WTC11 (cell line): Measurements from ENCODE around the gene VPS41. TPM values are rescaled to one million over a fixed set of nuclear protein-coding genes. Genes with fewer than 3 reads are reported as not detected.

ENCODE experiments used
- ATAC-seq: fragments of 200-7000 bp; cut with Tn5 transposase; 2 replicates; pipeline ENCODE4 v1.10.0; 2021; ENCODE audit warnings: mild to moderate bottlenecking, moderate library complexity
- Bru-seq: library from RNA; stranded (reverse); fragments of 400-500 nt; gene quantifications from one replicate; lab custom pipeline; 2021; lab: Mats Ljungman, UMichigan
- CTCF ChIA-PET: fragments of 300-600 bp; sonication (Branson Sonifier 250); formaldehyde crosslinking; loops from one replicate; lab custom pipeline; 2021; ENCODE audit warnings: antibody characterized with exemption; lab: Charles Lee
- POLR2A ChIA-PET: fragments of 350-600 bp; sonication (Branson Sonifier 250); formaldehyde crosslinking; loops from one replicate; lab custom pipeline; 2021; ENCODE audit warnings: antibody characterized with exemption; lab: Charles Lee
- DNase-seq: peaks from one replicate; pipeline ENCODE4 v3.0.0; 2021; ENCODE audit warnings: low spot score
- H3K27ac Mint-ChIP-seq: 2 replicates; pipeline ENCODE4 v1.8.0; 2021; ENCODE audit warnings: mixed read lengths
- H3K27me3 Mint-ChIP-seq: 2 replicates; pipeline ENCODE4 v1.8.0; 2021; ENCODE audit warnings: low read depth, mild to moderate bottlenecking, moderate library complexity, mixed read lengths
- H3K36me3 Mint-ChIP-seq: 2 replicates; pipeline ENCODE4 v1.8.0; 2021; ENCODE audit warnings: mixed read lengths
- H3K4me1 Mint-ChIP-seq: 2 replicates; pipeline ENCODE4 v1.8.0; 2022; ENCODE audit warnings: mixed read lengths
- H3K4me3 Mint-ChIP-seq: 2 replicates; pipeline ENCODE4 v1.8.0; 2021; ENCODE audit warnings: mild to moderate bottlenecking, moderate library complexity, mixed read lengths
- H3K9me3 Mint-ChIP-seq: 2 replicates; pipeline ENCODE4 v1.8.0; 2021; ENCODE audit warnings: mixed read lengths
- CDX4 ChIP-seq: fragments of 250-450 bp; sonication (Bioruptor Pico); IDR thresholded peaks from 2 replicates; pipeline ENCODE4 v1.9.0; 2021; ENCODE audit warnings: moderate library complexity, mild to moderate bottlenecking, inconsistent platforms, borderline replicate concordance
- ERG ChIP-seq: fragments of 250-450 bp; sonication (Bioruptor Pico); IDR thresholded peaks from 2 replicates; pipeline ENCODE4 v1.8.0; 2021; ENCODE audit warnings: mild to moderate bottlenecking
- FOXK1 ChIP-seq: sonication (generic); formaldehyde crosslinking; IDR thresholded peaks from 2 replicates; pipeline ENCODE4 v1.8.0; 2022; ENCODE audit warnings: mild to moderate bottlenecking, moderate library complexity, missing genetic modification reagents
- FOXP1 ChIP-seq: sonication (generic); formaldehyde crosslinking; IDR thresholded peaks from 2 replicates; pipeline ENCODE4 v1.8.0; 2022; ENCODE audit warnings: missing genetic modification reagents, mild to moderate bottlenecking, moderate library complexity, borderline replicate concordance
- FOXP4 ChIP-seq: sonication (generic); formaldehyde crosslinking; IDR thresholded peaks from 2 replicates; pipeline ENCODE4 v1.8.0; 2022; ENCODE audit warnings: mild to moderate bottlenecking, missing genetic modification reagents
- IRF2 ChIP-seq: sonication (generic); formaldehyde crosslinking; IDR thresholded peaks from 2 replicates; pipeline ENCODE4 v1.8.0; 2022; ENCODE audit warnings: low read depth, missing genetic modification reagents, borderline replicate concordance
- MAX ChIP-seq: sonication (generic); formaldehyde crosslinking; IDR thresholded peaks from 2 replicates; pipeline ENCODE4 v1.8.0; 2022; ENCODE audit warnings: mild to moderate bottlenecking, missing genetic modification reagents
- MXD4 ChIP-seq: fragments of 250-450 bp; sonication (Bioruptor Pico); IDR thresholded peaks from 2 replicates; pipeline ENCODE4 v1.8.0; 2021; ENCODE audit warnings: mild to moderate bottlenecking, moderate library complexity, borderline replicate concordance
- PRRX2 ChIP-seq: fragments of 250-450 bp; sonication (Bioruptor Pico); IDR thresholded peaks from 2 replicates; pipeline ENCODE4 v1.8.0; 2021; ENCODE audit warnings: mild to moderate bottlenecking
- SP1 ChIP-seq: sonication (generic); formaldehyde crosslinking; conservative IDR thresholded peaks from 2 replicates; pipeline ENCODE4 v1.8.1; 2022; ENCODE audit warnings: missing genetic modification reagents
- STAT6 ChIP-seq: sonication (generic); formaldehyde crosslinking; conservative IDR thresholded peaks from 2 replicates; pipeline ENCODE4 v1.8.1; 2023; ENCODE audit warnings: mild to moderate bottlenecking, low read depth, missing genetic modification reagents, moderate library complexity
- USF1 ChIP-seq: sonication (generic); formaldehyde crosslinking; IDR thresholded peaks from 2 replicates; pipeline ENCODE4 v1.8.0; 2022; ENCODE audit warnings: mild to moderate bottlenecking, missing genetic modification reagents
- USF2 ChIP-seq: sonication (generic); formaldehyde crosslinking; IDR thresholded peaks from 2 replicates; pipeline ENCODE4 v1.8.1; 2023; ENCODE audit warnings: mild to moderate bottlenecking, missing genetic modification reagents, moderate library complexity
- ZBTB43 ChIP-seq: sonication (generic); formaldehyde crosslinking; IDR thresholded peaks from 2 replicates; pipeline ENCODE4 v1.8.1; 2023; ENCODE audit warnings: mild to moderate bottlenecking, missing genetic modification reagents
- ZNF219 ChIP-seq: sonication (generic); formaldehyde crosslinking; IDR thresholded peaks from 2 replicates; pipeline ENCODE4 v1.8.0; 2023; ENCODE audit warnings: missing genetic modification reagents, mild to moderate bottlenecking, borderline replicate concordance
- ZNF263 ChIP-seq: sonication (generic); formaldehyde crosslinking; IDR thresholded peaks from 2 replicates; pipeline ENCODE4 v1.8.1; 2022; ENCODE audit warnings: low read depth, mild to moderate bottlenecking, moderate library complexity, missing genetic modification reagents
- ZNF423 ChIP-seq: fragments of 250-450 bp; sonication (Bioruptor Pico); IDR thresholded peaks from 2 replicates; pipeline ENCODE4 v2.1.2; 2022; ENCODE audit warnings: mild to moderate bottlenecking, moderate library complexity
- ZNF512 ChIP-seq: sonication (generic); formaldehyde crosslinking; IDR thresholded peaks from 2 replicates; pipeline ENCODE4 v1.8.1; 2022; ENCODE audit warnings: missing genetic modification reagents, borderline replicate concordance
- long read RNA-seq, 3 experiments: library from RNA in 1 of 3; library from capped mRNA in 1 of 3; library from polyadenylated mRNA in 1 of 3; unstranded in 2 of 3; stranded (forward) in 1 of 3; transcript quantifications; one replicate each; pipeline ENCODE4 v2.0.0, GENCODE V29; 2021
- total RNA-seq: library from RNA; stranded (reverse); gene quantifications from 3 replicates; pipeline ENCODE4 v1.2.3, GENCODE V29; 2021

Gene VPS41
- total RNA-seq (50.3 to 59.2 TPM (median 56.2 TPM) in 3 replicates), Bru-seq, nascent RNA (percentile 78 among the genes with signal in this experiment)
- long read RNA-seq, experiment 1, full-length matches to known transcripts = 97 of 165 reads
- long read RNA-seq, experiment 1, partial matches to known transcripts = 27 of 165 reads
- long read RNA-seq, experiment 1, other reads (novel, unspliced or antisense) = 41 of 165 reads
- long read RNA-seq, experiment 2, full-length matches to known transcripts = 3 of 30 reads
- long read RNA-seq, experiment 2, partial matches to known transcripts = 10 of 30 reads
- long read RNA-seq, experiment 2, other reads (novel, unspliced or antisense) = 17 of 30 reads
- long read RNA-seq, experiment 3, full-length matches to known transcripts = 19 of 35 reads
- long read RNA-seq, experiment 3, partial matches to known transcripts = 9 of 35 reads
- long read RNA-seq, experiment 3, other reads (novel, unspliced or antisense) = 7 of 35 reads

- Mint-ChIP-seq H3K9me3 (no peaks in the 10 kb centered on the region), H3K4me1 (peaks cover 12% of the 10 kb centered on the region), H3K36me3 (no peaks in the 10 kb centered on the region), H3K27ac (peak within 1 kb of the TSS; percentile 90), H3K27me3 (no peaks in the 10 kb centered on the region), H3K4me3 (peak within 1 kb of the TSS; percentile 98)
- peak; percentile 96 for ATAC-seq
- no peak for TF ChIP-seq ERG (CRISPR knock-in tag)
- no peak for TF ChIP-seq IRF2 (CRISPR knock-in tag)
- TF ChIP-seq ZBTB43 = no peak
- TF ChIP-seq MAX = no peak
- peak; percentile 51; the same call in 1 of the 2 replicates for TF ChIP-seq FOXK1
- peak; percentile 97 for TF ChIP-seq USF2 (CRISPR knock-in tag)
- TF ChIP-seq SP1 = peak; percentile 52; the same call in 1 of the 2 replicates
- TF ChIP-seq USF1 = peak; percentile 96
- DNase-seq = peak; percentile 79
- ChIA-PET POLR2A (interaction anchor here (0.6 to 1.2 kb wide), 4 partner anchors 9 to 715 kb away, joined by 3 read pairs; partner anchors contain the start of gene RALA), CTCF (interaction anchor here (0.7 to 2.2 kb wide), 4 partner anchors 10 to 540 kb away, joined by 3 to 9 read pairs (median 4); no protein-coding TSS in a partner anchor)
Observed at GRCh38 chr7:38908759-38909335, at the start of gene VPS41. TSS of gene VPS41 (minus strand) at chr7:38909191. CDS start at chr7:38909174, 17 bp downstream.

GRCh38 chr7:38955892-38956291 lies 46.9 kb upstream of the VPS41 start:
- Mint-ChIP-seq H3K36me3 (no peaks in the 10 kb centered on the region), H3K4me1 (peaks cover 9% of the 10 kb centered on the region), H3K27ac (no peak overlapping the region), H3K27me3 (no peaks in the 10 kb centered on the region), H3K9me3 (no peaks in the 10 kb centered on the region), H3K4me3 (no peak overlapping the region)
- ChIA-PET POLR2A (no interaction called here), CTCF (no interaction called here)
- DNase-seq (no peak), ATAC-seq (no peak)
- TF ChIP-seq ZNF219 = no peak
- no peak for TF ChIP-seq STAT6
- TF ChIP-seq ZBTB43 = no peak
- TF ChIP-seq FOXP1 = no peak
- no peak for TF ChIP-seq IRF2 (CRISPR knock-in tag)
- no peak for TF ChIP-seq FOXP4 (CRISPR knock-in tag)
- TF ChIP-seq ZNF263 (CRISPR knock-in tag) = no peak
- no peak for TF ChIP-seq ZNF423 (CRISPR knock-in tag)
- no peak for TF ChIP-seq CDX4 (CRISPR knock-in tag)
- TF ChIP-seq MXD4 (CRISPR knock-in tag) = no peak
- TF ChIP-seq PRRX2 (CRISPR knock-in tag) = no peak
- no peak for TF ChIP-seq ZNF512
